ENCODE data around the gene DKK3.

DNA sequence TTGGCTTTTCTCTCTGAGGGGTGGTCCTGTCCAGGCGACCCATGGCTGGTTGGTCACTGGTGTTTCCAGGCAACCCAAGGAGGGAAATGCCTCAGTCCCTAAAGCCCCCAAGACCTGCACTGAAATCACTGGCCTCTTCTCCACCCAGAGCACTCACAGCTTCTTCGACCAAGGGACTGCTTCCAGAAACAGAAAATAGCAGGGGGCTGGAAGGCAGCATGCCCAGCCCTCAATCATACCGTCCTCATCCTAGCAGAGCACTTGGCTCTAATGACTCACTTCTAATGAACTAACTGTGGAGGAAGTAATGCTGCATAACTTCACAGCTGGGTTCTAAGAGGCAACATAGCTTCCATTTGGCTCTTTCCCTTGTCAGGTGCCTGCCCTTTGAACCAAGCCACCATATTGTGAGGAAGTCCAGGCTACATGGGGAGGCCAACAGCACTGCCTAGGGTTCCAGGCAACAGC lies 27.6 kb downstream of the DKK3 start:
- TF ChIP-seq, protein P1, sequence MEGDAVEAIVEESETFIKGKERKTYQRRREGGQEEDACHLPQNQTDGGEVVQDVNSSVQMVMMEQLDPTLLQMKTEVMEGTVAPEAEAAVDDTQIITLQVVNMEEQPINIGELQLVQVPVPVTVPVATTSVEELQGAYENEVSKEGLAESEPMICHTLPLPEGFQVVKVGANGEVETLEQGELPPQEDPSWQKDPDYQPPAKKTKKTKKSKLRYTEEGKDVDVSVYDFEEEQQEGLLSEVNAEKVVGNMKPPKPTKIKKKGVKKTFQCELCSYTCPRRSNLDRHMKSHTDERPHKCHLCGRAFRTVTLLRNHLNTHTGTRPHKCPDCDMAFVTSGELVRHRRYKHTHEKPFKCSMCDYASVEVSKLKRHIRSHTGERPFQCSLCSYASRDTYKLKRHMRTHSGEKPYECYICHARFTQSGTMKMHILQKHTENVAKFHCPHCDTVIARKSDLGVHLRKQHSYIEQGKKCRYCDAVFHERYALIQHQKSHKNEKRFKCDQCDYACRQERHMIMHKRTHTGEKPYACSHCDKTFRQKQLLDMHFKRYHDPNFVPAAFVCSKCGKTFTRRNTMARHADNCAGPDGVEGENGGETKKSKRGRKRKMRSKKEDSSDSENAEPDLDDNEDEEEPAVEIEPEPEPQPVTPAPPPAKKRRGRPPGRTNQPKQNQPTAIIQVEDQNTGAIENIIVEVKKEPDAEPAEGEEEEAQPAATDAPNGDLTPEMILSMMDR (IDR thresholded peaks at IDR 0.05; ENCODE audit: insufficient read depth, low read length, poor library complexity, severe bottlenecking) = no peak
- no peak for TF ChIP-seq EZH2phosphoT487 (conservative IDR thresholded peaks at IDR 0.05; ENCODE audit: low read length)
